Psoas muscle (tissue), 8 donors: Measurements from ENCODE around the gene ZCCHC14. TPM values are rescaled to one million over a fixed set of nuclear protein-coding genes. Genes with fewer than 3 reads are reported as not detected.

Experiments used
- ATAC-seq, 4 donors: fragments of 200-7000 bp; cut with Tn5 transposase; one replicate each; pipeline ENCODE4 v1.9.1; 2020; ENCODE audit warnings: moderate library complexity in 3 of 4, mild to moderate bottlenecking in 2 of 4
- DNase-seq, 2 donors: peaks; one replicate each; pipeline ENCODE4 v3.0.0-alpha.2; 2020
- H3K27ac ChIP-seq: fragments of 200-600 bp; one replicate; pipeline ENCODE4 v1.8.0; 2022
- H3K27me3 ChIP-seq, 3 donors: fragments of 200-600 bp in 1 of 3; one replicate each; pipeline versions ENCODE4 v1.6.1 to v1.8.0; 2013 to 2022; ENCODE audit warnings: low read length in 2 of 3, mild to moderate bottlenecking in 2 of 3, moderate library complexity in 1 of 3; ENCODE audit not compliant: insufficient read depth in 3 of 3
- H3K36me3 ChIP-seq, 2 donors: fragments of 200-600 bp in 1 of 2; one replicate each; pipeline versions ENCODE4 v1.6.1 to v1.8.0; 2013 to 2022; ENCODE audit warnings: low read depth in 1 of 2, mild to moderate bottlenecking in 1 of 2, moderate library complexity in 1 of 2; ENCODE audit not compliant: insufficient read depth in 1 of 2
- H3K4me1 ChIP-seq: fragments of 200-600 bp; one replicate; pipeline ENCODE4 v1.8.0; 2022
- H3K4me3 ChIP-seq: fragments of 200-600 bp; one replicate; pipeline ENCODE4 v1.8.0; 2022; ENCODE audit warnings: mild to moderate bottlenecking
- H3K9me3 ChIP-seq: fragments of 200-600 bp; one replicate; pipeline ENCODE4 v1.8.0; 2022
- WGBS, 3 donors: extraction: QIAGEN DNeasy Blood & Tissue Kit; methylation state at CpG; one replicate each; pipeline versions ENCODE4 v1.1.6 to v1.1.7; 2013; 5-methylcytosine and 5-hydroxymethylcytosine counted together
- intact Hi-C, 2 donors: fragments of 100-400 bp; cut with DNase I; formaldehyde crosslinking; loops; one replicate each; pipeline versions ENCODE4 v1.11.0 to v1.14.2; 2022
- polyA plus RNA-seq, 3 donors: library from polyadenylated mRNA; stranded (reverse); fragments of 200-250 nt; gene quantifications; one replicate each; pipeline ENCODE4 v1.2.3, GENCODE V29; 2013
- total RNA-seq, 4 donors: library from RNA; stranded (reverse); fragmentation: NEBNext Ultra II Directional in 2 of 4; extraction: Animal tissue kit (Norgen Biotek cat#: 25700) in 2 of 4; gene quantifications; one replicate each; pipeline versions ENCODE4 v1.2.1 to v1.2.4, GENCODE V29; 2021 to 2023
- TF ChIP-seq, protein P1 (sequence below): fragments of 200-600 bp; IDR thresholded peaks from one replicate; pipeline ENCODE4 v1.8.0; 2022; ENCODE audit warnings: antibody characterized with exemption
- donor health status: healthy with polysubstance abuse.
- donor health status: DM: no; HTN: no; CAD: no; lungs with moderate emphysema.
- donor health status: Bipolar disorder and iron deficiency.
- donor health status: healthy.
- donor health status: DM: yes; HTN: yes; CAD: no.
- donor health status: DM: no; HTN: no; CAD: no.
- donor health status: DM: no; HTN: no; CAD: no.
- donor health status: DM: yes; HTN: yes; CAD: no.

ZCCHC14 gene
- total and polyA plus RNA-seq, 7 donors: 5.8 to 17.3 (median 14.6) TPM

DNA sequence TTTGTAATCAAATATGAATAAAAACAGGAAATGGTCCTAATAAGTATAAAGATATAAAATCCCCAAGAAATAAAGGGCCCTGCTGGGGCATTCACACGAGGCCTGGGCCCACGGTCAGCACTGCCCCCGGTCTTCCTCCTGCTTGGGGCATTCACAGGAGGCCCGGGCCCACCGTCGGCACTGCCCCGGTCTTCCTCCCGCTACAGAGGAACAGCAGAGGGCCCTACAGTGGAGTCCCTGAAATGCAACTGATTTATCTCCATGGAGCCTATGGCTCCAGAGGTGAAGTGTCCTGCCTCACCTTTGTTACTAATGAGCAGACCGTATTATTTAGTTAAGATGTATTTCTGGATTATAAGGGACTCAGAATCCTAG lies 54.2 kb downstream of the ZCCHC14 start:
- Histone ChIP-seq H3K4me1 (peaks cover 34% of the 10 kb centered on the region), H3K9me3 (peaks cover under 1% of the 10 kb centered on the region), H3K27ac (no peak overlapping the region), H3K4me3 (no peak overlapping the region), H3K27me3 (no peaks in the 10 kb centered on the region), H3K36me3 (no peaks in the 10 kb centered on the region)
- intact Hi-C loops: no loop called here
- TF ChIP-seq, protein P1, sequence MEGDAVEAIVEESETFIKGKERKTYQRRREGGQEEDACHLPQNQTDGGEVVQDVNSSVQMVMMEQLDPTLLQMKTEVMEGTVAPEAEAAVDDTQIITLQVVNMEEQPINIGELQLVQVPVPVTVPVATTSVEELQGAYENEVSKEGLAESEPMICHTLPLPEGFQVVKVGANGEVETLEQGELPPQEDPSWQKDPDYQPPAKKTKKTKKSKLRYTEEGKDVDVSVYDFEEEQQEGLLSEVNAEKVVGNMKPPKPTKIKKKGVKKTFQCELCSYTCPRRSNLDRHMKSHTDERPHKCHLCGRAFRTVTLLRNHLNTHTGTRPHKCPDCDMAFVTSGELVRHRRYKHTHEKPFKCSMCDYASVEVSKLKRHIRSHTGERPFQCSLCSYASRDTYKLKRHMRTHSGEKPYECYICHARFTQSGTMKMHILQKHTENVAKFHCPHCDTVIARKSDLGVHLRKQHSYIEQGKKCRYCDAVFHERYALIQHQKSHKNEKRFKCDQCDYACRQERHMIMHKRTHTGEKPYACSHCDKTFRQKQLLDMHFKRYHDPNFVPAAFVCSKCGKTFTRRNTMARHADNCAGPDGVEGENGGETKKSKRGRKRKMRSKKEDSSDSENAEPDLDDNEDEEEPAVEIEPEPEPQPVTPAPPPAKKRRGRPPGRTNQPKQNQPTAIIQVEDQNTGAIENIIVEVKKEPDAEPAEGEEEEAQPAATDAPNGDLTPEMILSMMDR: no peak
- DNase-seq (peak in 1 of 2 donors; percentile 8), ATAC-seq (no peak)
- WGBS, 3 donors: 78 to 84% (median 82%) methylated on average over 9 of the region's 9 CpGs

DNA sequence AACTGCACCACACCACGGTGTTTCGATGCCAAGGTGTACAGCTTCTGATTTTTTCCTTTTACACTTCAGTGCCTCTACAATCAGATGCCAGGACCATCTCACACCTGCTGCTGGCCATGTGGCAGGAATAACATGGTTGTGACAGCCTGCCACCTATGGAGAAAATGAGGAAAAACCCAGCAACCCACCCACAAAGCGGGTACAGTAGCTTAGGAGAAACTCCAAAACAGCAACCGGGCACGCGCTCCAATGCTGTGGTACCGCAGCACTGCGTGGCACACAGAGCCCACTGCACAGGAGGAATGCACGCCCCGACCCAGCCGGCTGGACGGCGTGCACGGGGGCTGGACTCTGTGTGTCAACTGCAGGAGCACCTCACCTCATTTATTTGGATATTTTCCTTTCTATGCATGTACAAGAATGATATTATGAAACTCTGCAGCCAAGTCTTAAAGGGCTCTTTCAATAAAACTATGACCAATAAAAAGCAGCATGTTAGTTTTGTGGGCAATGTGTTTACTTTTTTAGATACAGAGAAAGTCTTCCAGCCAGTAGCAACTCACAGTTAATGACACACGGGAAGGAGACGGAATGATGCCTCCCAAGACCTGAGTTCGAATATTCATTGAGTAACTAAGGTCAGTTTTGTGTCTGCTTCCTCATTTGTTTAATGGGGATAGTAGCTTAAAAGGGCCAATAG lies 54.8 kb downstream of the ZCCHC14 start:
- peaks cover 32% of the 10 kb centered on the region for H3K4me1 ChIP-seq
- 91 to 94% (median 91%) methylated on average over 17 of the region's 17 CpGs for WGBS, 3 donors
- TF ChIP-seq, protein P1: no peak
- DNase-seq (peak in 1 of 2 donors; percentile 12), ATAC-seq (no peak)
- H3K27ac ChIP-seq: no peak overlapping the region
- no peaks in the 10 kb centered on the region for H3K9me3 ChIP-seq
- H3K27me3 ChIP-seq: no peaks in the 10 kb centered on the region
- intact Hi-C loops: no loop called here
- no peak overlapping the region for H3K4me3 ChIP-seq
- no peaks in the 10 kb centered on the region for H3K36me3 ChIP-seq

DNA sequence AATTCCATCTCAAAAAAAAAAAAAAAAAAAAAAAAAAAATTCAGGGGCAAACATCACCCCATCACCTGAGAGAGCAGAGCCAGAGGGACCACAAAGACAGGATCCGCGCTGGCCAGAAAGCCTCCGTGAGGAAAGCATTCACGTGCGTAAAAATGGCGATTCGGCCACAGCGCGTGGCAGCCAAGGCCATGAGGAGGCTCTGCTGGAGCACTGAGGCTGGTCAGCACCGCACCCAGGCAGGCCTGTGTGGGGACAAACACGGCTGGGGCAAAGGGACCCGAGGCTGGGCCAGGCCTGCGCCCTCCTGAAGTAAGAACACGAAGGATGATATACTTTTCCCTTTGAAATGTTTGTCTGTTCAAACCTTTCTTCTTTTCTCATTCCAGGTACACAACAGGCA lies 55.5 kb downstream of the ZCCHC14 start:
- no peak for ATAC-seq
- TF ChIP-seq, protein P1: no peak
- intact Hi-C loops: no loop called here
- peaks cover 25% of the 10 kb centered on the region for H3K4me1 ChIP-seq
- peak in 1 of 2 donors; percentile 36 for DNase-seq
- WGBS, 3 donors: 94 to 98% (median 96%) methylated on average over 14 of the region's 14 CpGs
- no peaks in the 10 kb centered on the region for H3K9me3 ChIP-seq
- no peak overlapping the region for H3K4me3 ChIP-seq
- peaks cover 0 to under 1% of the 10 kb centered on the region in 2 donors for H3K36me3 ChIP-seq
- no peak overlapping the region for H3K27ac ChIP-seq
- no peaks in the 10 kb centered on the region for H3K27me3 ChIP-seq

DNA sequence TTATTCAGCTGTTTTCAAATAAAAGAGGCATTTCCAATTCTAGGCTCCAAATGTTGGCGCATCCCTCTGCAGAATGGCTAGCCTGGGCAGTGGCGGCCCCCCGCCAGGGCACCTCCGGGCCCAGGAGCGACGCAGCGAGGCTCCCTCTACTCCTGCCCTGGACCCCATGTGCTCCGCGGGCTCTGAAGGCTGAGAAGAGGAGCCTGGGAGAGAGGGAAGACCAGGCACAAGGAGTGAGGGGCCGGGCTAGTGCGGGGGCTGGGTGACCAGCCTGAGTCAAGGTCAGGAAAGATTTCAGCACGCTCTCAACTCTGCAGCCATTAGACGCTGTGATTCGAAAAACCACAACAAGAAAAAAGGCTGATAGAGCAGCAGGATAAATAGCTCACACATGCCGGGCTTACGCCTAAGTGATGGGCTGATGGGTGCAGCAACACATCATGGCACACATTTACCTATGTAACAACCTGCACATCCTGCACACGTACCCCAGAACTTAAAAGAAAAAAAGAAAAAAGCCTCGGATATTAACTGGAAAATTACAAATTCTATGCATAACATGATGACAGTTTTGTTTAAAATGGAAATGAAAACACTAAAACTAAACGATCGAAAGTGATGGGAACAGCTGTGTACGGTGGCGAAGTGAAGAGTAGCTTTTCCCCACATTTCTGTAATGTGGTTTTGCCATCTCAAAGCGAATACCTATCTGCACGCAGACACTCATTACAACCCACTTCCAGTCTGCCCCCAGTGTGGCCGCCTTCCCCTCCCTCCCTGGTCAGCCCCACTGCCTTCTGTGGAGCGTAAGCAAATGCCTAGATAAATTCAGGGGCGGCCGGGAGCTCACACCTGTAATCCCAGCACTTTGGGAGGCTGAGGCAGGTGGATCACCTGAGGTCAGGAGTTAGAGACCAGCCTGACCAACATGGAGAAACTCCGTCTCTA lies 56.3 kb downstream of the ZCCHC14 start:
- H3K9me3 ChIP-seq: no peaks in the 10 kb centered on the region
- peak overlapping the region; percentile 41 for H3K27ac ChIP-seq
- H3K4me3 ChIP-seq: peak overlapping the region; percentile 30
- 61 to 64% (median 63%) methylated on average over 26 to 29 of the region's 29 CpGs for WGBS, 3 donors
- H3K27me3 ChIP-seq: no peaks in the 10 kb centered on the region
- peaks cover 0 to 9% of the 10 kb centered on the region in 2 donors for H3K36me3 ChIP-seq
- intact Hi-C loops: no loop called here
- H3K4me1 ChIP-seq: peaks cover 18% of the 10 kb centered on the region
- peak; percentile 32 to 35 for DNase-seq
- ATAC-seq: peak in 2 of 4 donors; percentile 23
- TF ChIP-seq, protein P1: no peak
